Uterus (tissue), 2 donors: ENCODE results near the gene GMEB2.

Source experiments
- CTCF ChIP-seq, 4 experiments: fragments of 200-600 bp in 2 of 4; fragments of 450-650 bp in 2 of 4; sonication (generic) in 2 of 4; IDR thresholded peaks; one replicate each; pipeline ENCODE4 v1.5.1; 2016 to 2019; ENCODE audit warnings: antibody characterized with exemption in 4 of 4, mild to moderate bottlenecking in 2 of 4, moderate library complexity in 1 of 4
- POLR2A ChIP-seq, 2 donors: fragments of 450-650 bp; IDR thresholded peaks; one replicate each; pipeline ENCODE4 v1.6.1; 2016; ENCODE audit warnings: antibody characterized with exemption in 2 of 2, mild to moderate bottlenecking in 1 of 2, moderate library complexity in 1 of 2

- no peak for TF ChIP-seq CTCF (IDR thresholded peaks at IDR 0.05)
- no peak for TF ChIP-seq POLR2A (IDR thresholded peaks at IDR 0.05)
These were observed 4.2 kb downstream of the GMEB2 start for GRCh38 chr20:63622732-63623131.
